Measurements from ENCODE around the gene ARHGAP22.

DNA sequence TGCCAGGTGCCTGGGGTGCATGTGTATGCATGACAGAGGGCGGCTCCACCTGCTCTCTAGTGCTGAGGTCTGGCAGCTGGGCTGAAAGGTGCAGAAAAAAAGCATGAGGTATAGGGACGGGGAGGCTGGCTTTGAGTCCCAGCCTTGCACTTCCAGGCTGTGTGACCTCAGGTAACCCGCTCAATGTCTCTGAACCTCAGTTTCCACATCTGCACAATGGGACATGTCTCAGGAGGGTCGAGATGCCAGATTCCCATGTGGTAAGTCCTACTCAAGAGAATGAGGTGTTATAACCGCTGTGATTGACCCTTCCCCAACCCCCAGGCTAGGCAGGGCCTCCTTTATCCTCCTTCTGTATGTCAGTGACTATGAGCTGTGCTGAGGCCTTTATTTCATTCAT lies 48.8 kb downstream of the ARHGAP22 start:
- TF ChIP-seq, protein P1, sequence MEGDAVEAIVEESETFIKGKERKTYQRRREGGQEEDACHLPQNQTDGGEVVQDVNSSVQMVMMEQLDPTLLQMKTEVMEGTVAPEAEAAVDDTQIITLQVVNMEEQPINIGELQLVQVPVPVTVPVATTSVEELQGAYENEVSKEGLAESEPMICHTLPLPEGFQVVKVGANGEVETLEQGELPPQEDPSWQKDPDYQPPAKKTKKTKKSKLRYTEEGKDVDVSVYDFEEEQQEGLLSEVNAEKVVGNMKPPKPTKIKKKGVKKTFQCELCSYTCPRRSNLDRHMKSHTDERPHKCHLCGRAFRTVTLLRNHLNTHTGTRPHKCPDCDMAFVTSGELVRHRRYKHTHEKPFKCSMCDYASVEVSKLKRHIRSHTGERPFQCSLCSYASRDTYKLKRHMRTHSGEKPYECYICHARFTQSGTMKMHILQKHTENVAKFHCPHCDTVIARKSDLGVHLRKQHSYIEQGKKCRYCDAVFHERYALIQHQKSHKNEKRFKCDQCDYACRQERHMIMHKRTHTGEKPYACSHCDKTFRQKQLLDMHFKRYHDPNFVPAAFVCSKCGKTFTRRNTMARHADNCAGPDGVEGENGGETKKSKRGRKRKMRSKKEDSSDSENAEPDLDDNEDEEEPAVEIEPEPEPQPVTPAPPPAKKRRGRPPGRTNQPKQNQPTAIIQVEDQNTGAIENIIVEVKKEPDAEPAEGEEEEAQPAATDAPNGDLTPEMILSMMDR (IDR thresholded peaks at IDR 0.05) = no peak
- TF ChIP-seq POLR2AphosphoS5 (IDR thresholded peaks at IDR 0.05) (no peak), POLR2A (IDR thresholded peaks at IDR 0.05) (no peak)

Measured in upper lobe of left lung (tissue), 4 donors.